ENCODE data around the gene HSD17B11. TPM values are rescaled to one million over a fixed set of nuclear protein-coding genes. Genes with fewer than 3 reads are reported as not detected.

HSD17B11 gene
- polyA plus RNA-seq, 1 donor (not counting 4 experiments of a cell fraction or from before 2014, with no cell fraction given) = 8.5 TPM

DNA sequence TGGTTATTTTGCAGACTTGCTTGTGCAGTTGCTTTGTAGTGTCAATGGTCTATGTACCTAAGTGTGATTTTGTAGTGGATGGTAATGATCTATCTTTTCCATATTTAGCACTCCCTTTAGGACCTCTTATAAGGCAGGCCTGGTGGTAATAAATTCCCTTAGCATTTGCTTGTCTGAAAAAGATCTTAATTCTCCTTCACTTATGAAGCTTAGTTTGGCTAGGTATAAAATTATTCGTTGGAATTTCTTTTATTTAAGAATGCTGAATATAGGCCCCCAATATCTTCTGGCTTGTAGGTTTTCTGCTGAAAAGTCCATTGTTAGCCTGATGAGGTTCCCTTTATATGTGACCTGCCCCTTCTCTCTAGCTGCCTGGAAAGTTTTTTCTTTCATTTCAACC lies 57.7 kb downstream of the HSD17B11 start:
- Histone ChIP-seq H3K27ac (ENCODE audit: control insufficient read depth, insufficient read depth, low read length) (no peak overlapping the region), H3K79me2 (ENCODE audit: control insufficient read depth, insufficient read depth, low read length) (no peaks in the 10 kb centered on the region), H3K4me3 (ENCODE audit: control insufficient read depth in 2 of 3, extremely low read depth in 1 of 3, insufficient read depth in 2 of 3, low read depth in 1 of 3, low read length in 3 of 3) (no peak overlapping the region), H3K9me3 (ENCODE audit: control insufficient read depth, low read depth, low read length) (peaks cover 2% of the 10 kb centered on the region), H3K36me3 (ENCODE audit: control insufficient read depth in 2 of 2, extremely low read depth in 1 of 2, insufficient read depth in 2 of 2, low read length in 2 of 2) (no peaks in the 10 kb centered on the region), H3K4me2 (ENCODE audit: control insufficient read depth, extremely low read depth, insufficient read depth, low read depth, low read length) (no peak overlapping the region), H4K20me1 (ENCODE audit: control insufficient read depth, extremely low read depth, insufficient read depth, low read length) (no peaks in the 10 kb centered on the region), H3K9ac (ENCODE audit: control insufficient read depth, extremely low read depth, insufficient read depth, low read length) (no peak overlapping the region), H3K27me3 (ENCODE audit: control insufficient read depth, extremely low read depth, insufficient read depth, low read length) (no peaks in the 10 kb centered on the region), H3K4me1 (ENCODE audit: control insufficient read depth, extremely low read depth, insufficient read depth, low read length) (no peaks in the 10 kb centered on the region), H3K9me1 (ENCODE audit: control insufficient read depth, extremely low read depth, insufficient read depth, low read length) (no peaks in the 10 kb centered on the region), H2AFZ (ENCODE audit: control insufficient read depth, low read length) (no peak overlapping the region)
- DNase-seq (ENCODE audit: low read depth, low spot score) (no peak), FAIRE-seq (no peak)
- no peak for TF ChIP-seq EZH2 (IDR thresholded peaks at IDR 0.05; ENCODE audit: low read length)
- TF ChIP-seq, protein P1, sequence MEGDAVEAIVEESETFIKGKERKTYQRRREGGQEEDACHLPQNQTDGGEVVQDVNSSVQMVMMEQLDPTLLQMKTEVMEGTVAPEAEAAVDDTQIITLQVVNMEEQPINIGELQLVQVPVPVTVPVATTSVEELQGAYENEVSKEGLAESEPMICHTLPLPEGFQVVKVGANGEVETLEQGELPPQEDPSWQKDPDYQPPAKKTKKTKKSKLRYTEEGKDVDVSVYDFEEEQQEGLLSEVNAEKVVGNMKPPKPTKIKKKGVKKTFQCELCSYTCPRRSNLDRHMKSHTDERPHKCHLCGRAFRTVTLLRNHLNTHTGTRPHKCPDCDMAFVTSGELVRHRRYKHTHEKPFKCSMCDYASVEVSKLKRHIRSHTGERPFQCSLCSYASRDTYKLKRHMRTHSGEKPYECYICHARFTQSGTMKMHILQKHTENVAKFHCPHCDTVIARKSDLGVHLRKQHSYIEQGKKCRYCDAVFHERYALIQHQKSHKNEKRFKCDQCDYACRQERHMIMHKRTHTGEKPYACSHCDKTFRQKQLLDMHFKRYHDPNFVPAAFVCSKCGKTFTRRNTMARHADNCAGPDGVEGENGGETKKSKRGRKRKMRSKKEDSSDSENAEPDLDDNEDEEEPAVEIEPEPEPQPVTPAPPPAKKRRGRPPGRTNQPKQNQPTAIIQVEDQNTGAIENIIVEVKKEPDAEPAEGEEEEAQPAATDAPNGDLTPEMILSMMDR (optimal IDR thresholded peaks at IDR 0.05 in 1 of 3, IDR thresholded peaks at IDR 0.05 in 1 of 3, conservative IDR thresholded peaks at IDR 0.05 in 1 of 3; ENCODE audit: extremely low read depth in 1 of 3, insufficient read depth in 2 of 3, low read length in 3 of 3) = no peak
- dilution Hi-C loops (cut with MboI; ENCODE audit: extremely low pct_ligation_motif_present, low sequenced_read_pairs) = no loop called here

DNA sequence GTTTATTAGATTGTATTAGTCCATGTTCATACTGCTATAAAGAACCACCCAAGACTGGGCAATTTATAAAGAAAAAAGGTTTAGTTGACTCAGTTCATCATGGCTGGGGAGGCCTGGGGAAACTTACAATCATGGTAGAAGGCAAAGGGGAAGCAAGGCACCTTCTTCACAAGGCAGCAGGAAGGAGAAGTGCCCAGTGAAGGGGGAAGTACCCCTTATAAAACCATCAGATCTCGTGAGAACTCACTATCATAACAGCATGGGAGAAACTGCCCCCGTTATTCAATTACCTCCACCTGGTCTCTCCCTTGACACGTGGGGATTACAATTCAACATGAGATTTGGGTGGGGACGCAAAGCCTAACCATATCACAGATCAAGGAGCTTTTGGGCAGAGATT lies 60.2 kb downstream of the HSD17B11 start:
- H3K79me2 ChIP-seq (ENCODE audit: control insufficient read depth, insufficient read depth, low read length) = no peaks in the 10 kb centered on the region
- H3K9me3 ChIP-seq (ENCODE audit: control insufficient read depth, low read depth, low read length) = peaks cover 2% of the 10 kb centered on the region
- no peaks in the 10 kb centered on the region for H3K4me1 ChIP-seq (ENCODE audit: control insufficient read depth, extremely low read depth, insufficient read depth, low read length)
- no peaks in the 10 kb centered on the region for H3K27me3 ChIP-seq (ENCODE audit: control insufficient read depth, extremely low read depth, insufficient read depth, low read length)
- no peaks in the 10 kb centered on the region for H3K36me3 ChIP-seq (ENCODE audit: control insufficient read depth in 2 of 2, extremely low read depth in 1 of 2, insufficient read depth in 2 of 2, low read length in 2 of 2)
- H3K27ac ChIP-seq (ENCODE audit: control insufficient read depth, insufficient read depth, low read length) = no peak overlapping the region
- DNase-seq (ENCODE audit: low read depth, low spot score) = no peak
- no peaks in the 10 kb centered on the region for H3K9me1 ChIP-seq (ENCODE audit: control insufficient read depth, extremely low read depth, insufficient read depth, low read length)
- no peak overlapping the region for H3K4me2 ChIP-seq (ENCODE audit: control insufficient read depth, extremely low read depth, insufficient read depth, low read depth, low read length)
- TF ChIP-seq, protein P1 (optimal IDR thresholded peaks at IDR 0.05 in 1 of 3, IDR thresholded peaks at IDR 0.05 in 1 of 3, conservative IDR thresholded peaks at IDR 0.05 in 1 of 3; ENCODE audit: extremely low read depth in 1 of 3, insufficient read depth in 2 of 3, low read length in 3 of 3) = no peak
- no peak for TF ChIP-seq EZH2 (IDR thresholded peaks at IDR 0.05; ENCODE audit: low read length)
- no peak overlapping the region for H2AFZ ChIP-seq (ENCODE audit: control insufficient read depth, low read length)
- H4K20me1 ChIP-seq (ENCODE audit: control insufficient read depth, extremely low read depth, insufficient read depth, low read length) = no peaks in the 10 kb centered on the region
- H3K9ac ChIP-seq (ENCODE audit: control insufficient read depth, extremely low read depth, insufficient read depth, low read length) = no peak overlapping the region
- FAIRE-seq = no peak
- dilution Hi-C loops (cut with MboI; ENCODE audit: extremely low pct_ligation_motif_present, low sequenced_read_pairs) = no loop called here
- no peak overlapping the region for H3K4me3 ChIP-seq (ENCODE audit: control insufficient read depth in 2 of 3, extremely low read depth in 1 of 3, insufficient read depth in 2 of 3, low read depth in 1 of 3, low read length in 3 of 3)
